ENCODE data around the gene TBC1D16. TPM values are rescaled to one million over a fixed set of nuclear protein-coding genes. Genes with fewer than 3 reads are reported as not detected.
"Not testable (repeated sequence)": the region's sequence is repeated elsewhere in the genome, so short reads cannot be mapped to it uniquely, and the experiment has no call there.

Gene TBC1D16
- total RNA-seq, 1 donor from 2014 or later = 48.8 TPM

- peak; percentile 45 to 69 for DNase-seq (ENCODE audit: low read depth in 2 of 2)
Observed at GRCh38 chr17:80005360-80006338, 30.0 kb downstream of the TBC1D16 start.

- no peak for DNase-seq (ENCODE audit: low read depth in 2 of 2)
Observed at GRCh38 chr17:80003969-80004368, 31.7 kb downstream of the TBC1D16 start.

GRCh38 chr17:80002690-80003490, 32.8 kb downstream of the TBC1D16 start:
- DNase-seq (ENCODE audit: low read depth in 2 of 2) = no peak

DNA sequence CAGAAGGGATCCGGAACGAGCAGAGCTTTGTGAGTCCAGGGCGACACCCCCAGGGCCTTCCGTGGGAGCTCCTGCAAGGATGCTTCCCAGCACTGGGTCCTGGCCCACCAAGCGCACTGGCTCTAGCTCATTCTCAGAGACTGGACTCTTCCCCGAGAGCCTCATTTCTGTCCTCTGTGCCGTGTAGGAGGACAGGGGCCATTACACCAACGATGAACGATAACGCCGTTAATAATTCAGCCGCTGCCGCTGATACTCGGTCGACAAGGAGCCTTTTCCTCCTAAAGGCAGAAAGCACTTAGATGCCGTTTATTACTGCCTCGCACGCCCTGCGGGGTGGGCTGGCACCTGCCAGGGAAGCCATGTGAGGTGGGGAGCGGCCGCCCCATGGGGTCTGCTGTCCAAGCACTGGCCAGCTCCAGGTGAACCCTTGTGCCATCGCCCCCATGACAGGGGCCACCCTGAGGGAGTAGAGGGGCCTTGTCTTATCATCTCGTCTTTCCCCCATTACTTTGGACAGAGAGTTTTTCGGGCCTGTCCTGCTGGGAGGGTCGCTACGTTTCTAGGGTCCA, 33.5 kb downstream of the TBC1D16 start:
- DNase-seq (ENCODE audit: low read depth in 2 of 2) = no peak

DNA sequence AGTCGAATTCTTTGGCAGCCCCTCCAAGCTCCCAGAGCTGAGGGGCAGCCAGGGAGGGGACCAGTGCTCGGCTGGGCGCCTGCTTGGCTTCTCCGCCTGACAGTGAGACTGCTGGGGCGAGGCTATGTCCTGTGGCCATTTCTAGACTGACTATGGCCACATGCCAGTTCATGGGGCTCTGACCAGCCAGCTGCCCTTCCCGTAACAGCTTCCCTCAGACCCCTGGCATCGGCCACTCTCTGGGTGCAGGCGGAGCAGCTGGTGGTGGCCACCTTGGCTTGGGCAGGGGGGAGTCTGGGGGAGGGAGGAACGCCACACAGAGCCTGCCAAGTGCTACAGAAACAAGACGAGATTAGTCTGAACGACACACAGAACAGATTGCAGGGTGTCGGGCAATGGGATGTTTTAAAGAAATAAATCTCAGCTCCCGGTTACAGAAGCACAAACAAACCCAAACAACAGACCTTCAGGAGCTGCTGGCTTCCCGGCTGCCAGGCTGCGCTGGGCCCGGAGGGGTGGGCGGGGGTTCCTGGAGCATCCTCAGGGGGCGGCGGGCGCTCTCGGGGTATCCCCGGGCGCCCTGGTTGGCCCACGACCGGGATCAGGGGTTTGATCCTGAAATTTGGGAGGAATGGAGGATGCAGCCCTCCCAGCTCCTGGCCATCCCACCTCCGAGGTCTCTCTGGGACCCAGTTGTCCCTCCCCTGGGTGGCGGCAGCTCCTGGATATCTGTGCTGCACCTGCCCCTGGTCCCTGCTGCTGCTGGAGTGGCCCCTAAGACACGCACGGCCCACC, 34.5 kb downstream of the TBC1D16 start:
- DNase-seq (ENCODE audit: low read depth in 2 of 2) = no peak

DNA sequence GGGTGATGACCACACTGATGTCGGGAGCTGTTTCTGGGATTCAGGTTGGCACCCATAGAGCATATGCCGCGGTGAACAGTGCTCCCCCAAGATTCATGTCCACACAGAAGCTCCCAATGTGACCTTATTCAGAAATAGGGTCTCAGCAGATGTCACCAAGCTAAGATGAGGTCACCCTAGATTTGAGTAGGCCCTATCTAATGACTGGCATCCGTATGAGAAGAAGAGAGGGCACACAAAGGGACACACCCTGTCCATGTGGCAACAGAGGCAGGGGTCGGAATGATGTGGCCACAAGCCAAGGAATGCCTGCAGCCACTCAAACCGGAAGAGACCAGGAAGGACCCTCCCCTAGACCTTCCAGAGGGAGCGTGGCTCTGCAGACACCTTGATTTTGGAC, 35.5 kb downstream of the TBC1D16 start:
- no peak for DNase-seq (ENCODE audit: low read depth in 2 of 2)

- DNase-seq (ENCODE audit: low read depth in 2 of 2) = peak in 1 of 2 donors; percentile 90
Observed at GRCh38 chr17:79997011-79997660, 38.5 kb downstream of the TBC1D16 start.

- no peak for DNase-seq (ENCODE audit: low read depth in 2 of 2)
Observed at GRCh38 chr17:79996291-79996690, 39.4 kb downstream of the TBC1D16 start.

- DNase-seq (ENCODE audit: low read depth in 2 of 2) = no peak
Observed at GRCh38 chr17:79995696-79996095, 40.0 kb downstream of the TBC1D16 start.

GRCh38 chr17:79994602-79995001, 41.1 kb downstream of the TBC1D16 start:
- DNase-seq (ENCODE audit: low read depth in 2 of 2) = no peak

GRCh38 chr17:79994228-79994569, 41.5 kb downstream of the TBC1D16 start:
- DNase-seq (ENCODE audit: low read depth in 2 of 2) = not testable (repeated sequence)

DNA sequence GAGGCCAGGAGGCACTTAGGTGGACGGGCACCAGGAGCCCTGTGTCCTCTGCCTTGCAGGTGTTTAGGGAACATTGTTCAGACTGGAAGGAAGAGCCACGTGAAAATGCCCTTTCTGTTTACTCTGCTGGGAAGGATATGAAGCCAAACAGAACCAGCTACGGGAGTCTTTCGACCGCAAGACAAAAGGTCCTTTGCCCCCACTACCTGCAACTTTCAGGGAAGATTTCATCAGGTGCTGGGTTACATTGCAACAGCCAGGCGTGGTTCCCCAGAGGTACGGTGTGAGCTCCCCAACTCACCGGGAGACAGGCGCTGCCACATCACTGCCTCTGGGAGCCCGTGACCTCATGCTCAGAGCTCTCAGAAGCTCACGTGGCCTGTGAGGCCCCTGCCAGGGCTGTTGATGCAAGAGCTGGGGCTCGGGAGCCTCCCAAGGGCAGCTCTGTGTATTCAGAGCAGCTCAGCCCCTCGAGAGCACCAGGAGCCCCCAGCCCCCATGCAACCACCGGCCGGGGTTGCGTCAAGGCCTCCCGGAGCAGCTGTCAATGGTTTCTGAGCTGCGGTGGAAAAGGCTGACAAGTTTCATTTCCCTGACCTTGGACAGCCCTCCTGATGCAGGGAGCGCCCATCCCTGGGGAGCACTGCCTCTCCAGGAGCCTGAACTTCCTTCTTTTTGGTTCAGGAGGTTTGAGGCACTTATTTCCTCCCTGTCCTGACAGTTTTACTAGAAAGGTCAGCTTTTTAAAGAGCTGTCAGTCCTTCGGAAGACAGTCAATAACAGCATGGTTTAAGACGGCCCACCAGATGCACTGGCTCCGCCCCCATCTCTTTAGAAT, 42.1 kb downstream of the TBC1D16 start:
- DNase-seq (ENCODE audit: low read depth in 2 of 2) = no peak

DNA sequence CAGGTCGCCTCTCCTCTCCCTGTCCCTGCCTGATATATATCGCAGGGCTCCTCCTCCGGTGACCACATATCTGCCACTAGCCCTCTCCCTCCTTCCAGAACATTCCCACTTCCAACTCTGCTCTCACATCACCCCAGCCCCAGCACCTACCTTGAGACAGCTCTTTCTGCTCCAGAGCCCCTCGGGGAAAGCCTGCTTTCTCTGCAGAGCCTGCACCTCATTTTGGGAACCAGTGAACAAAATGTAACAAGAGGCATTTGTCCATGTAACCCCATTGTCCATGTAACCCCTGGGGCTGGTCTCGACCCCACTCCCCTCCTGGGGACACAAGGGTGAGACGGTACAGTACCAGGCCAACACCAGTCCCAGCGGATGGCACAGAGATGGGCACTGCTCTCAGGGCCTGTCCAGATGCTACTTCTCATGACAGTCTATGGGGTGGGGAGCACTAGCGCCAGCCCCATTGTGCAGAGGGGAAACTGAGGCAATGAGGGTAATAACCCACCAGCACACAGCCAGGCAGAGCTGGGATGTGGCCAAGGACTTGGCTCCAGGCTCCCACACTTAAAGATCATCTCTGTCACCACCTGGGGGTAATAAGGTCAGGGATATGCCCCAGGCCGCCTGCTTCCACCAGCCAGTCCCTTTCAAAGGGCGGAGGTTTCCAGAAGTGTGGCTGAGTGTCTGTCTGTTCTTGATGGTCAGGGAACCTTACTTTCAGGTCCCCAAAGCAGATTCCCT, 42.9 kb downstream of the TBC1D16 start:
- no peak for DNase-seq (ENCODE audit: low read depth in 2 of 2)

- no peak for DNase-seq (ENCODE audit: low read depth in 2 of 2)
Observed at GRCh38 chr17:79991924-79992648, 43.6 kb downstream of the TBC1D16 start.

DNA sequence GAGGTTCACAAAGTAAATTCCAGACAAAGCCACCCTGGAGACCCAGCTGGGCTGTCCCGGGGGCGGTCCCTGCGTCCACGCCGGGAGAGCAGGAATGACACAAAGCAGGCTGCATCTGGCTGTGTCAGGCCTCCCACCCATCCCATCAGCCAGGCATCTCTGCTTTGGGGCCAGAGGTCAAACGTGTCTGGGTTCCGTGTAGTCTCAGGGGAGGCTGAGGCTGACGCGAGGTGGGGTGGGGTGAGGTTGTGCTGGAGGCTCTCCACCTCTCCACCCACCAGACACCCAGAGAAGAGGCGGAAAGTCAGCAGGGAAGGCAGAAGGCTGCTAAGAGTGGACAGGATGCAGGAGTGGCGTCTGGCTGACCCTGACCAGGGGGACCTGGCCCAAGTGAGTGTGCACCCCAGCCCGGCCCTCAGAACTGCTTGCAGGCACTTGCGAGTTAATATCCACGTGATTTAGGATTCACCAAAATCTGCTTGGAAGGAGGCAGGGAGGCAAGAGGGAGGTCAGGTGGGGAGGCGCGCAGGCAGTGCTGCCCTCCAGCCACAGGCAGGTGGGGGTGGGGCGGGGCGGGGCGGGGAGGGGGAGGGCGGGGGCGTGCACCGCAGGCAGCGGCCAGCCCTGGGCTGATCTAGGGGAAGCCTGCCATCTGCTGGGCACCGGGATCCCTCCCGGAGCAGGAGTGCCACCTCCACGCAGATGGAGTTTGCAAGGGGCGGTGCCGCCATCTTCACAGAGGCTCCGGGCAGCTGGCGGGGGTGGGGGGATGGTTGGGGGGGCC, 44.3 kb downstream of the TBC1D16 start:
- DNase-seq (ENCODE audit: low read depth in 2 of 2) = peak; percentile 77 to 91

DNA sequence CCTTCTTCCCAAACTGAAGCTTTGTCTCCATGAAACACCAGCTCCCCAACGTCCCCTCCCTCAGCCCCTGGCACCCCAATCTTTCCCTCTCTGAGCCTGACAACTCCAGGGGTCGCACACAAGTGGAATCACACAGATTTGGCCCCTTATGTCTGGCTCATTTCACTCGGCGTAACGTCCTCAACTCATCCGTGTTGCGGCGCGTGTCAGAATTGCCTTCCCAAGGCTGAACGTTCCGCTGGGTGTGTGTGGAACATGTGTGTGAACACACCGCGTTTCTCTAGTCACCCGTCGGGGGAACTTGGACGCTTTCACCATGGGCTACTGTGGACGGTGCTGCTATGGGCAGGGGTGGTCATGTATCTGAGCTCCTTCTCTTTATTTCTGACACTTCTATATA, 45.0 kb downstream of the TBC1D16 start:
- no peak for DNase-seq (ENCODE audit: low read depth in 2 of 2)

DNA sequence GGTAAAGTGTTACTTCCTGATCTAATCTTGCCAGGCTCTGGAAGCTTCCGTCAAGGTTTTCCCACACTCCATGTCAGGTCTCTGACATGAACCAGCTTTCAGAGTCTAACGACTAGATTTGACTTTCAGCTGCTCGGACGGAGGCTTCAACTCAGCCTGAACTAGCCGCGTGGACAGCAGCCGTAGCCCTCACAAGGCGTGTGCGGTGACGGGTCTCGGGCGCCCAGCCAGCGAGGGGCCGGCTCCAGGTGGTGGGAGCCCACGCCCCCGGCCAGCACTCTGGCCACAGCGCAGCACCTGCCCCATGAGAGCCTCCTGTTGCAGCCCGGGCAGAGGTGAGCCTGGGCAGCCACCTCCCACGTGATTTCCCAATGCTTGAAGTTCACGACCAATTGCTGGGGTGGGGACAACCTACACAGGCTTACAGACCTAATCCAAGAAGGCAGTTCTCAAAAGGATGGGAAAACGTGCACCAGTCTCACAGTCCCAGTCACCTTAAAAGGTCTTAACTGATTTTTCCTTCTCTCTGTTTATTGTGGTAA, 45.5 kb downstream of the TBC1D16 start:
- DNase-seq (ENCODE audit: low read depth in 2 of 2) = no peak
